Measurements from ENCODE around the gene CDC20. TPM values are rescaled to one million over a fixed set of nuclear protein-coding genes. Genes with fewer than 3 reads are reported as not detected.

Gene CDC20
- total and polyA plus RNA-seq, 3 experiments from 2014 or later: 0.37 to 129 (median 118) TPM

GRCh38 chr1:43373066-43373940, 14.5 kb downstream of the CDC20 start:
- Mint-ChIP-seq H3K4me3 (no peak overlapping the region), H3K9me3 (no peaks in the 10 kb centered on the region), H3K27ac (no peak overlapping the region), H3K4me1 (peaks cover 14 to 32% (median 22%) of the 10 kb centered on the region in 3 donors), H3K36me3 (peaks cover 0 to 5% (median 0%) of the 10 kb centered on the region in 3 donors), H3K27me3 (no peaks in the 10 kb centered on the region)
- no peak for DNase-seq
- ChIA-PET CTCF (no interaction called here), POLR2A (no interaction called here)
- no peak overlapping the region for H3K27ac ChIP-seq (ENCODE audit: low read depth, low read length)
- no peak overlapping the region for H3K4me3 ChIP-seq (ENCODE audit: low read length)
- no peaks in the 10 kb centered on the region for H3K27me3 ChIP-seq (ENCODE audit: insufficient read depth, low read length, poor library complexity, severe bottlenecking)
- H3K9me3 ChIP-seq (ENCODE audit: low read length): no peaks in the 10 kb centered on the region
- peaks cover 7% of the 10 kb centered on the region for H3K4me1 ChIP-seq (ENCODE audit: insufficient read depth, low read length)
- H3K36me3 ChIP-seq (ENCODE audit: insufficient read depth, low read length): no peaks in the 10 kb centered on the region

- H3K4me3 Mint-ChIP-seq: no peak overlapping the region
- Histone ChIP-seq H3K4me1 (ENCODE audit: insufficient read depth, low read length) (no peaks in the 10 kb centered on the region), H3K4me3 (ENCODE audit: low read length) (no peak overlapping the region), H3K36me3 (ENCODE audit: insufficient read depth, low read length) (no peaks in the 10 kb centered on the region), H3K9me3 (ENCODE audit: low read length) (no peaks in the 10 kb centered on the region), H3K27ac (ENCODE audit: low read depth, low read length) (no peak overlapping the region), H3K27me3 (ENCODE audit: insufficient read depth, low read length, poor library complexity, severe bottlenecking) (no peaks in the 10 kb centered on the region)
- POLR2A ChIA-PET: no interaction called here
- H3K4me1 Mint-ChIP-seq: peaks cover 0 to 15% (median 3%) of the 10 kb centered on the region in 3 donors
- no peaks in the 10 kb centered on the region for H3K27me3 Mint-ChIP-seq
- peak overlapping the region in 3 of 8 donors; percentile 1 to 81 (median 4) for H3K27ac Mint-ChIP-seq
- CTCF ChIA-PET: interaction anchor here (1.4 to 2.3 kb wide), 2 partner anchors 10 to 38 kb away, joined by 3 to 7 read pairs; no protein-coding TSS in a partner anchor
- DNase-seq: no peak
- H3K36me3 Mint-ChIP-seq: peaks cover 0 to 19% (median 2%) of the 10 kb centered on the region in 3 donors
- H3K9me3 Mint-ChIP-seq: no peaks in the 10 kb centered on the region
Observed at GRCh38 chr1:43376723-43377235, 18.0 kb downstream of the CDC20 start.

GRCh38 chr1:43377831-43378230, 19.1 kb downstream of the CDC20 start:
- H3K4me3 Mint-ChIP-seq: no peak overlapping the region
- Histone ChIP-seq H3K4me3 (ENCODE audit: low read length) (no peak overlapping the region), H3K36me3 (ENCODE audit: insufficient read depth, low read length) (peaks cover 5% of the 10 kb centered on the region), H3K27ac (ENCODE audit: low read depth, low read length) (no peak overlapping the region), H3K27me3 (ENCODE audit: insufficient read depth, low read length, poor library complexity, severe bottlenecking) (no peaks in the 10 kb centered on the region), H3K9me3 (ENCODE audit: low read length) (no peaks in the 10 kb centered on the region), H3K4me1 (ENCODE audit: insufficient read depth, low read length) (no peaks in the 10 kb centered on the region)
- H3K4me1 Mint-ChIP-seq: peaks cover 0 to 16% (median 3%) of the 10 kb centered on the region in 3 donors
- H3K9me3 Mint-ChIP-seq: no peaks in the 10 kb centered on the region
- peaks cover 0 to 30% (median 4%) of the 10 kb centered on the region in 3 donors for H3K36me3 Mint-ChIP-seq
- peak overlapping the region in 3 of 8 donors; percentile 11 to 59 (median 53) for H3K27ac Mint-ChIP-seq
- DNase-seq: no peak
- ChIA-PET POLR2A (no interaction called here), CTCF (interaction anchor here (1.4 kb wide), 1 partner anchor 9 kb away, joined by 3 read pairs; no protein-coding TSS in a partner anchor)
- H3K27me3 Mint-ChIP-seq: no peaks in the 10 kb centered on the region

GRCh38 chr1:43379476-43379875, 20.7 kb downstream of the CDC20 start:
- ChIA-PET POLR2A (interaction anchor here (0.6 kb wide), 1 partner anchor 690 kb away, joined by 3 read pairs; no protein-coding TSS in a partner anchor), CTCF (no interaction called here)
- no peaks in the 10 kb centered on the region for H3K9me3 Mint-ChIP-seq
- Histone ChIP-seq H3K4me1 (ENCODE audit: insufficient read depth, low read length) (no peaks in the 10 kb centered on the region), H3K27ac (ENCODE audit: low read depth, low read length) (no peak overlapping the region), H3K4me3 (ENCODE audit: low read length) (no peak overlapping the region), H3K36me3 (ENCODE audit: insufficient read depth, low read length) (peaks cover 21% of the 10 kb centered on the region), H3K27me3 (ENCODE audit: insufficient read depth, low read length, poor library complexity, severe bottlenecking) (no peaks in the 10 kb centered on the region), H3K9me3 (ENCODE audit: low read length) (no peaks in the 10 kb centered on the region)
- H3K36me3 Mint-ChIP-seq: peaks cover 0 to 46% (median 8%) of the 10 kb centered on the region in 3 donors
- DNase-seq: no peak
- no peaks in the 10 kb centered on the region for H3K27me3 Mint-ChIP-seq
- no peak overlapping the region for H3K4me3 Mint-ChIP-seq
- peaks cover 0 to 16% (median 3%) of the 10 kb centered on the region in 3 donors for H3K4me1 Mint-ChIP-seq
- H3K27ac Mint-ChIP-seq: peak overlapping the region in 3 of 8 donors; percentile 4 to 61 (median 23)

DNA sequence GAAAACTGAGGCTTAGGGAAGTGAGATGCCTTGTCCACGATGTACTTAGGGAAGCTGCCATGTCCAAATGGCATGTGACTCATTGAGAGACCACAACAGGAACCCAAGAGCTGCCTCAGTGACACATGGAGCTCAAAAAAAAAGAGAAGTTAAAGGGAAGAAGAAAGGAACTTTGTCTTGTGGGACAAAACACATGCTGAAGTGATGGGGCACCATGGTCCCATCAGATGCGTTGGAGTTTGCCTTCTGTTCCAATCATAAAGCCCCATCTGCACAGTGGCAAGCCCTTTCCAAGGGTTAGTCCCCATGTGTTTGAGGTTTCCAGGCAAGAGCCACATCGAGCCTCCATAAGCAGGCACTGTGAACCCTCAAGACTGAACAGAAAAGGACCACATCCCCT, 22.8 kb downstream of the CDC20 start:
- Histone ChIP-seq H3K36me3 (ENCODE audit: insufficient read depth, low read length) (peaks cover 42% of the 10 kb centered on the region), H3K27me3 (ENCODE audit: insufficient read depth, low read length, poor library complexity, severe bottlenecking) (no peaks in the 10 kb centered on the region), H3K4me1 (ENCODE audit: insufficient read depth, low read length) (no peaks in the 10 kb centered on the region), H3K27ac (ENCODE audit: low read depth, low read length) (no peak overlapping the region), H3K9me3 (ENCODE audit: low read length) (no peaks in the 10 kb centered on the region), H3K4me3 (ENCODE audit: low read length) (no peak overlapping the region)
- ChIA-PET POLR2A (no interaction called here), CTCF (interaction anchor here (0.9 kb wide), 1 partner anchor 14 kb away, joined by 3 read pairs; the partner anchor contains the start of gene ELOVL1)
- no peak for DNase-seq
- Mint-ChIP-seq H3K27ac (peak overlapping the region in 5 of 8 donors; percentile 28 to 78 (median 64)), H3K9me3 (no peaks in the 10 kb centered on the region), H3K4me1 (peaks cover 0 to 13% (median 6%) of the 10 kb centered on the region in 3 donors), H3K27me3 (no peaks in the 10 kb centered on the region), H3K4me3 (no peak overlapping the region), H3K36me3 (peaks cover 0 to 68% (median 19%) of the 10 kb centered on the region in 3 donors)

- peaks cover 0 to 74% (median 23%) of the 10 kb centered on the region in 3 donors for H3K36me3 Mint-ChIP-seq
- no peaks in the 10 kb centered on the region for H3K27me3 Mint-ChIP-seq
- H3K9me3 Mint-ChIP-seq: no peaks in the 10 kb centered on the region
- H3K27ac ChIP-seq (ENCODE audit: low read depth, low read length): no peak overlapping the region
- peaks cover 0 to 12% (median 12%) of the 10 kb centered on the region in 3 donors for H3K4me1 Mint-ChIP-seq
- POLR2A ChIA-PET: interaction anchor here (0.7 kb wide), 1 partner anchor 24 kb away, joined by 3 read pairs; no protein-coding TSS in a partner anchor
- no peaks in the 10 kb centered on the region for H3K27me3 ChIP-seq (ENCODE audit: insufficient read depth, low read length, poor library complexity, severe bottlenecking)
- no peak overlapping the region for H3K4me3 Mint-ChIP-seq
- CTCF ChIA-PET: interaction anchor here (0.9 kb wide), 1 partner anchor 15 kb away, joined by 3 read pairs; the partner anchor contains the start of gene ELOVL1
- no peaks in the 10 kb centered on the region for H3K4me1 ChIP-seq (ENCODE audit: insufficient read depth, low read length)
- no peaks in the 10 kb centered on the region for H3K9me3 ChIP-seq (ENCODE audit: low read length)
- no peak overlapping the region for H3K4me3 ChIP-seq (ENCODE audit: low read length)
- DNase-seq: no peak
- H3K36me3 ChIP-seq (ENCODE audit: insufficient read depth, low read length): peaks cover 48% of the 10 kb centered on the region
- peak overlapping the region in 2 of 8 donors; percentile 54 to 71 for H3K27ac Mint-ChIP-seq
Observed at GRCh38 chr1:43382027-43382779, 23.4 kb downstream of the CDC20 start.

- ChIA-PET POLR2A (interaction anchor here (0.6 kb wide), 1 partner anchor 15 kb away, joined by 3 read pairs; no protein-coding TSS in a partner anchor), CTCF (interaction anchor here (1.0 to 1.8 kb wide), 2 partner anchors 15 to 29 kb away, joined by 3 to 4 read pairs; partner anchors contain the start of gene ELOVL1)
- H3K36me3 ChIP-seq (ENCODE audit: insufficient read depth, low read length): peaks cover 52% of the 10 kb centered on the region
- Mint-ChIP-seq H3K4me1 (peaks cover 8 to 24% (median 20%) of the 10 kb centered on the region in 3 donors), H3K36me3 (peaks cover 0 to 76% (median 23%) of the 10 kb centered on the region in 3 donors), H3K27me3 (no peaks in the 10 kb centered on the region), H3K27ac (peak overlapping the region in 3 of 8 donors; percentile 12 to 66 (median 43)), H3K4me3 (peak overlapping the region in 1 of 7 donors; percentile 66), H3K9me3 (no peaks in the 10 kb centered on the region)
- H3K27me3 ChIP-seq (ENCODE audit: insufficient read depth, low read length, poor library complexity, severe bottlenecking): no peaks in the 10 kb centered on the region
- no peak overlapping the region for H3K27ac ChIP-seq (ENCODE audit: low read depth, low read length)
- H3K9me3 ChIP-seq (ENCODE audit: low read length): no peaks in the 10 kb centered on the region
- H3K4me1 ChIP-seq (ENCODE audit: insufficient read depth, low read length): peaks cover 11% of the 10 kb centered on the region
- DNase-seq: no peak
- H3K4me3 ChIP-seq (ENCODE audit: low read length): no peak overlapping the region
Observed at GRCh38 chr1:43383449-43383848, 24.7 kb downstream of the CDC20 start.

Data from CD8-positive, alpha-beta memory T cell (primary cell).